Limb (tissue), 2 donors: ENCODE measurements around the gene DNAJC12.
"Not testable (repeated sequence)": the region's sequence is repeated elsewhere in the genome, so short reads cannot be mapped to it uniquely, and the experiment has no call there.

Experiments used
- DNase-seq, 2 donors: peaks; one replicate each; pipeline ENCODE4 v3.0.0-alpha.2; 2016; ENCODE audit errors: extremely low spot score in 2 of 2

The DNAJC12 gene

GRCh38 chr10:67764012-67764822 is 73.8 kb downstream of the DNAJC12 start:
- DNase-seq = peak; percentile 97 to 99

DNA sequence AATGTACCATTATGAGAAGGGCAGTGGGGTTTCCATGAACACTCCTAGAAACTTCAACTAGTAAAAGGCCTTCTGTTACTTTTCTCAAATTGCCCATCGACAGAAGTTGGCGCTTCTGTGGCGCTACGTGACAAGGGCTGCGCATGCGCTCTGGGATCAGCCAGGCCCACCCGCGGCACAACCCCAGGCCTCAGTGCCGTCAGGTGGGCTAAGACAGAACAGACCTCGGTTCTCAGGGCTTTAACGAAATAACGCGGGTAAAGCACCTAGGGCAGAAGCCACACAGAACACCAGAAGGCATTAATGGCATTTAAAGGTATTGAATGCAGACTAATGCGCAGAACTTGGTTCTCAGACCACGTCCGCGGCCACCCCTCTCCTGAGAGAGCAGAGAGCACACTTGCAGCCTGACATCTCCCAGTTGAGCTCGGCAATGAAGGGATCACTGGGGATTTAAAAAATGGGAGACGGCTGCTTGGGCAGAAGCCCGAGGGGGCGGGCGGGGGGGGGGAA is 74.4 kb downstream of the DNAJC12 start:
- peak; percentile 83 to 87 for DNase-seq

DNA sequence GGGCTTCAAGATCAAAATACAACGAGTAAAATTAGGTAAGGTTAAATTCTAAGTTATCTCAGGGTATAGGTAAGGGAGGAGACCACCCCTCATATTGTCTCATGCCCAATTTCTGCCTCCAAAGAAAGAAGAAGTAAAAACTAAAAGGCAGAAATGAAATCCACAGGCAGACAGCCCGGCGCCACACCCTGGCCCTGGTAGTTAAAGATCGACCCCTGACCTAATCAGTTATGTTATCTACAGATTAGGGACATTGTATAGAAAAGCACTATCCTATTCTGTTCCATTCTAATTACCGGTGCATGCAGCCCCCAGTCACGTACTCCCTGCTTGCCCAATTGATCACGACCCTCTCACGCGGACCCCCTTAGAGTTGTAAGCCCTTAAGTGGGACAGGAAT is 75.4 kb downstream of the DNAJC12 start:
- DNase-seq = not testable (repeated sequence)

DNA sequence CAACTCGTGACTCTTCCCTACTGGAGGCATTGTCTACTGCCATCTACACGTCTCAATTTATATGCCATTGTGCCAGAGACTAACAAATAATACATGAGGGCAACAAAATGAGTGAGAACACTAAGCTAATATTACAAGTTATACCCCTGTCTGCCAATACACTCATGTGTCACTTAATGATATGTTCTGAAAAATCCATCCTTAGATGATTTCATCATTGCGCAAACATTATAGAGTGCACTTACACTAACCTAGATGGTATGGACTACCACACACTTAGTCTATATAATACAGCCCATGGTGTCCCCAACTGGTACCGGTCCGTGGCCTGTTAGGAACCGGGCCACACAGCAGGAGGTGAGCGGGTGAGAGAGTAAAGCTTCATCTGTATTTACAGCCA is 77.7 kb downstream of the DNAJC12 start:
- no peak for DNase-seq
